ENCODE results near the gene PSMF1.

DNA sequence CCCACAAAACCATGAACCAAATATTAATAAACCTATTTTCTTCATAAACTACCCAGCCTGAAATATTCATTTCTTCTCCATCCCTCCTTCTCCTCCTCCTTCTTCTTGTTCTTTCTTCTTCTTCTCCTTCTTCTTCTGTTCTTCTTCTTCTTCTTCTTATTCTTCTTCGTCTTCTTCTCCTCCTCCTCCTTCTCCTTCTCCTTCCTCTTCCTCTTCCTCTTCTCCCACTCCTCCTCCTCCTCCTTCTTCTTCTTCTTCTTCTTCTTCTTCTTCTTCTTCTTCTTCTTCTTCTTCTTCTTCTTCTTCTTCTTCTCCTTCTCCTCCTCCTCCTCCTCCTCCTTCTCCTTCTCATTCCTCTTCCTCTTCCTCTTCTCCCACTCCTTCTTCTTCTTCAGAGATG, 71.4 kb downstream of the PSMF1 start:
- TF ChIP-seq POLR2A (IDR thresholded peaks at IDR 0.05) (no peak), CTCF (IDR thresholded peaks at IDR 0.05) (no peak)
